GM19455 (cell line): ENCODE measurements around the gene FSHR.

ENCODE experiments used
- ATAC-seq: cut with Tn5 transposase; IDR thresholded peaks from one replicate; pipeline ENCODE4 v1.9.1; 2021; ENCODE audit not compliant: unreplicated experiment

The FSHR gene

GRCh38 chr2:48915227-48915626 lies 239.1 kb downstream of the FSHR start:
- no peak for ATAC-seq

GRCh38 chr2:48914477-48915089 lies 239.7 kb downstream of the FSHR start:
- ATAC-seq: no peak
